EL (cell line): ENCODE data around the gene TXLNB.
A peak's percentile ranks its signal among the peaks of the same experiment; 100 is the strongest.
"Not testable (repeated sequence)": the region's sequence is repeated elsewhere in the genome, so short reads cannot be mapped to it uniquely, and the experiment has no call there.

ENCODE experiments used
- DNase-seq: peaks from one replicate; pipeline ENCODE4 v3.0.0-alpha.2; 2016

TXLNB gene

DNA sequence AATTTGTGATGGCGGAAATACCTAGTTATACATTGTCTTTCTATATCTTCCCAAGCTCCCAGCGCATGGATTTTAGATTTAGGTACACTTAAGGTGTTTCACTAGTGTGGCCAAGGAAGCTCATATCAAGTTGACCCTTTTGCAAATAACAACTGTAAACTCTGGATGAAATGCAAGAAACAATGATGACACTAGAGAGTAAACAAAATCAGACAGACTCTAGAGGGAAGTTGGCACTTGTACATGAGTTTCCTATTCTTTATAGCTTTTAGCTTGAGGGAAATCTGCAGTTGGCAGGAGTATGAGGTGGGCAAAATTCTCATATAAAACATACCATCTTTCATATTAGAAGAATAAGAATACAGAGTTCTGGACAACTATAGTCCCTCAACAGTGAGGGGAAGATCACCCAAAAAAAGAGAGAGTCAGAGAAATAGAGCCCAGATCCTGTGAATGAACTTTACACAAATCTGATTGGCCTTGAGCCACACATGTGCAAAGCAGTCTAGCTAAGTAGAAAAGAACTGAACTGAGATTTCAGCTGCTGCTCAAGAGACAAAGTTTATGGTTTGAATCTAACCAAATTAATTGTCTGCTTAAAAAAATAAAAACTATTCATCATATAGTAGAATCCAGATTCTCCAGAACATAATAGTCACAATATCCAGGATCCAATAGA is 26.1 kb downstream of the TXLNB start:
- DNase-seq: no peak

DNA sequence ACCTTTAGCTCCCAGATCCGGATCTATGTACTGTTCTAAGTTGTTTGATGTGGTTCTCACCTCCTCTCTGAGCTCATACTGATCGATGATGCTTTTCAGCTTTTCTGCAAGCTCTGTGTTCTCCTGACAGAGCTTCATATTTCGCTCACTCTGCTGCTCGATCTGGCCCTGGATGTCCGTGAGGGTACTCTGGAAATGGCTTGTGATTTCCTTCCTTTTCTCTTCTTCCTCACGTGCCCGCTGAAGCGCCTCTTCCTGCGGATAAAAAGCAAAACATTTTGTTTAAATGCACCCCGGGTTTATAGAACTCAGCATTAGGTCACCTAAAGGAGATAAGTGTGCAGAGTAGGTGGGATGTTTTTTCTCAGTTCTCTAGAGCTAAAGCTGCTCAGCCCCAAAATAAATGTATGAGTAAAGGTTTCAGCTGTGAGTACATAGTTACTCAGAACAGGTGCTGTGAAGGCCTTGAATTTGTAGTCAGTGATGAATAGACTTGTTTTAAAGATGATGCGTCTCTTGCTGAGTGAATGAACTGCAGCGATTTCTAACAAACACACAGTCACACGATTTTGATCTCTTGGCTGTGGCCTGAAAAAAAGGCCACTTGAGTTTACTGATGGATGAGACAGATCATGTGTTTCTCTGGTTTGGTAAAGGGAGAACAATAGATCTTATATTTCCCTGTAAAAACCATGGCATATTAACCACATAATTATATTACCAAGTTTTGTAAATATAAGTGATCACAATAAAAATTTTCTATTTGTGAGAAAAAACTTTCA is 29.1 kb downstream of the TXLNB start:
- no peak for DNase-seq

GRCh38 chr6:139257821-139258398 is 33.9 kb downstream of the TXLNB start:
- no peak for DNase-seq

- DNase-seq: no peak
Measured at GRCh38 chr6:139257291-139257690, 34.5 kb downstream of the TXLNB start.

DNA sequence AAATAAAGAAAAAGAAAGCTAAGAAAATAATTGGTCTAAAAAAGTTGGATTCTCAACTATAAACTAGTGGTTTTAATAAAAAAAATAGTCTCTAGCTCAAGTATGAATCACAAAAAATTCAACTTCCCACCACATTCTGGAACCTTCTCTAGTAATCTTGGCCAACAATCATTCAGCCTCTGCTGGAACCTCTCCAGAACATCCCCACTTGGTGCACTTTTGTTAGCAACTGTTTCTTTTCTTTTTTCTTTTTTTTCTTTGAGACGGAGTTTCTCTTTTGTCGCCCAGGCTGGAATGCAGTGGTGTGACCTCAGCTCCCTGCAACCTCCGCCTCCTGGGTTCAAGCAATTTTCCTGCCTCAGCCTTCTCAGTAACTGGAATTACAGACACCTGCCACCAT is 35.7 kb downstream of the TXLNB start:
- DNase-seq: peak; percentile 15

DNA sequence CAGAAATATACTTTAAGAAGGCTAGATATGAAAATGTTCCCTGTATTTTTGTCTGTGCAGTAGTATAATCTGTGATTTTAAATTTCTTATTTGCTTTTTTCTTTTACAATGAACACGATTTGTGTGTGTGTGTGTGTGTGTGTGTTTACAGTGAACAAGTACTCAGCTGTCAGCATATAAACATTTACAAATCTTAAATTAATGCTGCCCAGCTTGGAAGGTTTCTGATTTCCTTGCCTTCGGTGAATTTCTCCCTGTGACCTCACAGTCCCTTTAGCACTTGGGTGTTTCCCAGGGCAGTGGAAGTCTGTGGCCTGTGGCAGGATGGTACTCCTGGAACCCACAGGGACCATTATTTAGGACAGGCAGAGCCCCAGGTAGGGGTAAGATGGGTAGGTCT is 37.6 kb downstream of the TXLNB start:
- DNase-seq: no peak

DNA sequence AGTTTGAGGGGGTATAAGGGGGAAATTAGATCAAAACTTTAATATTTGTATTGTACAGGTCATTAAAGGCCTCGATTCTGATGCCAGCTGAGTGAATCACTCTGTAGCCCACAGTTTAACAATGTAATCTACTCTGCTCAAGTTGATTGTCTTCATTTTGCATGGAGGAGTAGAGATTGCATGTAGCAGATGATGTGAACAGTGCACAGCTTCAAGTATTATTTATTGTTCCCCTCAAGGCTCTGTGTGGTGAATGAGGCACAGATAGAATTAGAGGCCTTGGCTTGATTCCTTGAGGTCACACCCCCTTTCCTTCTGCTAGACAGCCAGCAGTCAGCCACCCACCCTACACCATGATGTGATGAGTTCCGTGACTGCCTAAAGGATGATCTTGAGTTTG is 38.1 kb downstream of the TXLNB start:
- no peak for DNase-seq

GRCh38 chr6:139251691-139252390 is 40.0 kb downstream of the TXLNB start:
- no peak for DNase-seq

- DNase-seq: no peak
Measured at GRCh38 chr6:139251045-139251690, 40.6 kb downstream of the TXLNB start.

DNA sequence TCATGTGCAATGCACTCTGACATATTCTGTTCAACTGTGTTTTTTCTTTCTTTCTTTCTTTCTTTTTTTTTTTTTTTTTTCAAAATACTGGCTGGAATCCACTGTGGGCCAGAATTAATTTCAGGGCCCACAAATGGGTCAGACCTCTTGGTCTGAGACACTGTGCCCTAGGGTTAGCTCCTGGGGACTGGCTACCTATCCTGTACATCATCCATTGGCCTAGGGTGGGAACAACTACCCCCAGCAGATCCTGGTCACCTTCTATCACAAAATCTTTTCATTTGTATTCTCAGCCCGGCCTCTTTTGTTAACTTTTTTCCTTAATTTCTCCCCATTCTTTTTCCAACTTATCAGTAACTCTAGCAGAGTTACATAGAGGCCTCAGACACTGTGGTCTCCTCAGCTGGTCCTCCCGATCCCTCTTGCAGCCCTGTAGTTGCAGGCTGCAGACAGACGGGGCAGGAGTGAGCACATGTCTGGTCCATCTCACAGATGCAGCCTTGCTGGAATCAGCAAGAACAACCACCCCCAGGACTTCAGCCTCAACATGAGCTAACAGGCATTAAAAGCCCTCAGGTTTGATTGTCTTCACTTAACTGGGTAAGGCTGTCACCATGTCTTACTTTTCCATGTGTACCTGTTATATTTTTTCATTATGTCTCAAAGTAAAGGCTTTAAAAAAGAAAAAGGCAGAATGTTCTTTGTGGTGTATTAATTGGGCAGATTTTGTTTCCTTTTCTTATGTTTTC is 41.3 kb downstream of the TXLNB start:
- DNase-seq: peak; percentile 56

- no peak for DNase-seq
Measured at GRCh38 chr6:139249395-139249794, 42.4 kb downstream of the TXLNB start.

- no peak for DNase-seq
Measured at GRCh38 chr6:139248911-139249310, 42.9 kb downstream of the TXLNB start.

GRCh38 chr6:139247618-139248017 is 44.2 kb downstream of the TXLNB start:
- no peak for DNase-seq

DNA sequence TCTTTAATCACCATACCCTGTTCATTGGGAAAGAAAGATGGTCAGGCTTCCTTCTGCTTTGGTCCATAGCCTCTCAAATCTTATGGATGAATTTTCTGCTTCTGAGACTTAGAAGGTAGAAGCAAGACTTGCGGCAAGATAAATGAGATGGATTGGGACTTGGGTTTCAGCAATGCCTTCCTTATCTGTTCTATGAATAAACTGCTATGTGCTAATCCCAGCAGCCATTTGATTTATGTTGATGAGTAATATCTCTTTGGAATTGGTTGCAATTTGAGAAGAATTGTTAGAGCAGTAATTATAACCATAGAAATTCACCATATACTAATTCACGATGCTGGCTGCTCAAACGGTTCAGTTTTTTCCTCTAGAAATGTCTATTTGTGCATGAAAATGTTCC is 48.3 kb downstream of the TXLNB start:
- DNase-seq: no peak

GRCh38 chr6:139242457-139243240 is 49.1 kb downstream of the TXLNB start:
- no peak for DNase-seq

GRCh38 chr6:139240161-139241010 is 51.4 kb downstream of the TXLNB start:
- DNase-seq: peak; percentile 58

- no peak for DNase-seq
Measured at GRCh38 chr6:139239064-139239463, 52.7 kb downstream of the TXLNB start.

GRCh38 chr6:139236105-139236504 is 55.7 kb downstream of the TXLNB start:
- no peak for DNase-seq

DNA sequence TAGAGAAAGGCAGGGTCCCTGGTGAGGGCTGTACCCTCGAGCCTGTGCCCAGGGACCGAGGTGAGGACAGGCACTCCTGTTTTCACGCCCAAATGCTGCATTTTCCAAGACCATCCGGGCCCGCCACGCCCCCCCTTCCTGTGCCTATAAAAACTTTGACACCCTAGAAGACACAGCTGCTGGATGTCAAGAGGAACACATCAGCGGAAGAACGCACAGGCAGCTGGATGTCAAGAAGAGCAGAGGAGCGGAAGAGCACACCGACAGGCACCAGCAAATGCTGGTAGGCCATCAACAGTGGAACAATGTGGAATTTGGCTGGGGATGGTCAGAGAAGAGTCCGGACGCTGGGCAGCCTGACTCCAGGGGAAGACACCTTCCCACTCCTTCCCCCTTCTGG is 56.1 kb downstream of the TXLNB start:
- no peak for DNase-seq

DNA sequence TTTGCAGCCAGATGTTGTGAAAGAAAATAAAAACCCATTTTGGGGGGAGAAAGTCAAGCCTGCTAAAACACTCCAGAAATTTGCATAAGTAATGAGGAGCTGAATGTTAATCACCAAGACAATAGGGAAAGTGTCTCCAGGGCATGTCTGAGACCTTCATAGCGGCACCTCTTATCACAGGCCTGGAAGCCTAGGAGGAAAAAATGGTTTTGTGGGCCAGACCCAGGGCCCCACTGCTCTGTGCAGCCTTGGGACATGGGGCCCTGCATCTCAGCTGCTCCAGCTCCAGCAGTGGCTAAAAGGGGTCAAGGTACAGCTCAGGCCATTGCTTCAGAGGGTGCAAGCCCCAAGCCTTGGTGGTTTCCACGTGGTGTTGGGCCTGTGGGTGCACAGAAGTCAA is 57.6 kb downstream of the TXLNB start:
- not testable (repeated sequence) for DNase-seq
